Karpas-422 (cell line): ENCODE results near the gene MAP3K21. TPM values are rescaled to one million over a fixed set of nuclear protein-coding genes. Genes with fewer than 3 reads are reported as not detected.

Source experiments
- DNase-seq: peaks from one replicate; pipeline ENCODE4 v3.0.0-alpha.2; 2015
- H2AFZ ChIP-seq: fragments of 200-600 bp; sonication (generic); 2 replicates; pipeline ENCODE4 v1.6.1; 2014; ENCODE audit warnings: antibody characterized with exemption, low read length, mixed read lengths
- H3K27ac ChIP-seq: fragments of 200-600 bp; sonication (generic); 2 replicates; pipeline ENCODE4 v1.5.1; 2014; ENCODE audit warnings: mild to moderate bottlenecking, low read length, moderate library complexity
- H3K27me3 ChIP-seq: fragments of 200-600 bp; sonication (generic); 2 replicates; pipeline ENCODE4 v1.6.1; 2014; ENCODE audit warnings: low read length, mixed read lengths
- H3K36me3 ChIP-seq: fragments of 200-600 bp; sonication (generic); 2 replicates; pipeline ENCODE4 v1.6.1; 2014; ENCODE audit warnings: low read length, mixed read lengths; ENCODE audit not compliant: insufficient read depth
- H3K4me1 ChIP-seq: fragments of 200-600 bp; sonication (generic); 2 replicates; pipeline ENCODE4 v1.6.1; 2014; ENCODE audit warnings: mild to moderate bottlenecking, low read length, mixed read lengths
- H3K4me2 ChIP-seq: fragments of 200-600 bp; sonication (generic); 2 replicates; pipeline ENCODE4 v1.6.1; 2014; ENCODE audit warnings: low read length, low read depth, mild to moderate bottlenecking; ENCODE audit not compliant: poor library complexity, severe bottlenecking
- H3K4me3 ChIP-seq: fragments of 200-600 bp; sonication (generic); 2 replicates; pipeline ENCODE4 v1.5.1; 2014; ENCODE audit warnings: mild to moderate bottlenecking, antibody characterized with exemption, low read length, mixed read lengths
- H3K79me2 ChIP-seq: fragments of 200-600 bp; sonication (generic); 2 replicates; pipeline ENCODE4 v1.6.1; 2014; ENCODE audit warnings: mild to moderate bottlenecking, low read length, mixed read lengths
- H3K9ac ChIP-seq: fragments of 200-600 bp; sonication (generic); 2 replicates; pipeline ENCODE4 v1.6.0; 2014; ENCODE audit warnings: low read length
- H3K9me2 ChIP-seq: fragments of 200-600 bp; sonication (generic), shearing (Covaris generic); replicated peaks from 2 replicates; pipeline ENCODE4 v1.6.0; 2014; ENCODE audit warnings: mild to moderate bottlenecking, low read length, moderate library complexity; ENCODE audit not compliant: insufficient read depth
- H3K9me3 ChIP-seq: fragments of 300-700, 200-600 bp; sonication (generic); 2 replicates; pipeline ENCODE4 v1.6.1; 2014; ENCODE audit warnings: low read length, mixed read lengths
- H4K20me1 ChIP-seq: fragments of 200-600 bp; sonication (generic); 2 replicates; pipeline ENCODE4 v1.6.1; 2014; ENCODE audit warnings: mild to moderate bottlenecking, antibody characterized with exemption, low read length, low read depth; ENCODE audit not compliant: insufficient read depth
- total RNA-seq: library from RNA; depleted of rRNA; stranded (reverse); fragments of >200 nt; shearing (Covaris generic); gene quantifications from 2 replicates; pipeline ENCODE4 v1.2.3, GENCODE V29; 2014; ENCODE audit warnings: low replicate concordance

Gene MAP3K21
- total RNA-seq, 1 experiment from 2014 or later, result 3.4 TPM

GRCh38 chr1:233313434-233314155, 13.9 kb upstream of the MAP3K21 start:
- no peak for DNase-seq
- H3K4me2 ChIP-seq, result no peak overlapping the region
- no peak overlapping the region for H2AFZ ChIP-seq

DNA sequence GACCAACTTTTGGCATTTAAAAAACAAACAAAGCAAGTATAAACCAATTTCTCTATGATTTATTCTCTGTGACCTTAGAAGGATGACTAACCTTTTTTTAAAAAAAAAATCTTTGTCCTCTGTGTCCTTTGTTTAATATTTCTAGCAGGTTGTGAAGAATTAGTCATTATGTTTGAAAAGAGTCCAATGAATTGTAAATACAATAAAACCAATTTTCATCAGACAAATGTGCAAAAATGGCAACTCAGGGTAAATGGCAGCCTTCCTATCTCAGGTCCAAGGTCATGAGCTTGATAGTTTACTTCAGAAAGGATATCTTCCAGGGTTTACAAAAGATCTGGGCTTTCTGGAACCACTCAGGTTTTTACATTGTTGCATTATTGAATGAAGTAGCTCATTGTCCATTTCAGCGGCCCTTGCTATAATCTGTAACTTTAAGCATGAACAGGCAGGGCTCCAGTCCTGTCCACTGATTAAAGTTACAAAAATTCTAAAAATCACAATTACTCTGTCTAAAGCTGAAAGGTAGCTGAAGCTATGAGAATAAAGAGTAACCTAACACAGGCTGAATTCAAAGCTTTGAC, 11.7 kb upstream of the MAP3K21 start:
- no peak for DNase-seq

More at GRCh38 chr1:233313434-233314155, 13.9 kb upstream of the MAP3K21 start:
- Histone ChIP-seq H3K27ac (no peak overlapping the region), H3K9me2 (no peaks in the 10 kb centered on the region), H3K36me3 (no peaks in the 10 kb centered on the region), H3K79me2 (no peaks in the 10 kb centered on the region), H3K9me3 (no peaks in the 10 kb centered on the region), H3K27me3 (no peaks in the 10 kb centered on the region), H3K9ac (no peak overlapping the region), H4K20me1 (no peaks in the 10 kb centered on the region), H3K4me3 (no peak overlapping the region), H3K4me1 (peaks cover 1% of the 10 kb centered on the region; the same call in 1 of the 2 replicates)

GRCh38 chr1:233316473-233316872, 11.1 kb upstream of the MAP3K21 start:
- no peak overlapping the region for H3K9ac ChIP-seq
- no peaks in the 10 kb centered on the region for H3K36me3 ChIP-seq
- no peaks in the 10 kb centered on the region for H4K20me1 ChIP-seq
- H3K9me3 ChIP-seq, result no peaks in the 10 kb centered on the region
- no peak overlapping the region for H3K4me2 ChIP-seq
- no peak overlapping the region for H2AFZ ChIP-seq
- H3K27ac ChIP-seq, result no peak overlapping the region
- no peak for DNase-seq
- peaks cover 5% of the 10 kb centered on the region for H3K4me1 ChIP-seq
- H3K4me3 ChIP-seq, result no peak overlapping the region
- no peaks in the 10 kb centered on the region for H3K79me2 ChIP-seq
- H3K9me2 ChIP-seq, result no peaks in the 10 kb centered on the region
- H3K27me3 ChIP-seq, result no peaks in the 10 kb centered on the region

More for the DNA sequence above, 11.7 kb upstream of the MAP3K21 start:
- no peaks in the 10 kb centered on the region for H3K9me2 ChIP-seq
- no peak overlapping the region for H3K9ac ChIP-seq
- H3K27ac ChIP-seq, result no peak overlapping the region
- no peak overlapping the region for H3K4me2 ChIP-seq
- no peaks in the 10 kb centered on the region for H4K20me1 ChIP-seq
- H3K27me3 ChIP-seq, result no peaks in the 10 kb centered on the region
- H3K4me1 ChIP-seq, result peaks cover 5% of the 10 kb centered on the region
- H3K9me3 ChIP-seq, result no peaks in the 10 kb centered on the region
- H3K79me2 ChIP-seq, result no peaks in the 10 kb centered on the region
- H3K36me3 ChIP-seq, result no peaks in the 10 kb centered on the region
- H2AFZ ChIP-seq, result no peak overlapping the region
- H3K4me3 ChIP-seq, result no peak overlapping the region

DNA sequence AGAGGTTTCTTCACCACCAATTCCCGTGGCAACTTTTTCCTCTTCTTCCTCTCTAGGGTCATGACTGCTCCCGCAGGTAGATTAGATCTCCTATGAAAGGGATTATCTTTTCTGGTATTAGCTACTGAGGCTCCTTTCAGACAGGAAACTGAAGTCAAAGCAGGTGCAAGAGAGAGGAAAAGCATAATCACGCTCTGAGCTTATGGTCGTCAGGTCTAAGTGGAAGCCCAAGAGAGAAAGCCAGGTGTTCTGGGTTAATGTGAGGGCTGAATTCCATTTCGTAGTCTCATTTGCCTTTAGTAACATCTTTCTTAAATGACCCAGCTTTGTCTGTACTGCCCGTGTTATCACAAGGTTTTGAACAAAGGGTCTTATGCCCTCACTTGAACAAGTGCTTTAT, 8.3 kb upstream of the MAP3K21 start:
- no peak for DNase-seq
- H3K4me2 ChIP-seq, result no peak overlapping the region
- no peak overlapping the region for H3K4me3 ChIP-seq
- no peaks in the 10 kb centered on the region for H3K79me2 ChIP-seq
- no peak overlapping the region for H2AFZ ChIP-seq
- no peaks in the 10 kb centered on the region for H3K36me3 ChIP-seq
- H3K27ac ChIP-seq, result no peak overlapping the region
- H3K9me2 ChIP-seq, result no peaks in the 10 kb centered on the region
- H3K27me3 ChIP-seq, result no peaks in the 10 kb centered on the region
- peaks cover 5% of the 10 kb centered on the region for H3K4me1 ChIP-seq
- no peaks in the 10 kb centered on the region for H3K9me3 ChIP-seq
- no peaks in the 10 kb centered on the region for H4K20me1 ChIP-seq
- H3K9ac ChIP-seq, result no peak overlapping the region

DNA sequence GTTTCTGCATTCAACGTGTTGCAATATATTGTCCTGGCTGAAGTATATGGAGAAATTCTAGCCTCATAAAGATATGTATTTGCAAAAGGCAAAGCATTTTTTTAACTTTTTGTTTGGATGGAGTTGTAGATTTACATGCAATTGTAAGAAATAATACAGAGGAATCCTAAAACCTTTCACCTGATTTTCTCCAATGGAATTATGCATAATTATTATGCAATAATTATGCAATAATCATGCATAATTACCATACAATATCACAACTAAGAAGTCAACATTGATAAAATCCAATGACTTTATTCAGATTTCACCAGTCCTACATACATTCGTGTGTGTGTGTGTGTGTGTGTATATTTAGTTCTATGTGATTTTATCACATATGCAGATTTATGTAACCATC, 7.5 kb upstream of the MAP3K21 start:
- Histone ChIP-seq H2AFZ (no peak overlapping the region), H3K36me3 (no peaks in the 10 kb centered on the region), H3K9me2 (no peaks in the 10 kb centered on the region), H3K27me3 (no peaks in the 10 kb centered on the region), H3K79me2 (no peaks in the 10 kb centered on the region), H3K9ac (no peak overlapping the region), H3K4me2 (no peak overlapping the region), H3K9me3 (no peaks in the 10 kb centered on the region), H3K4me1 (peaks cover 5% of the 10 kb centered on the region), H3K4me3 (no peak overlapping the region), H4K20me1 (no peaks in the 10 kb centered on the region), H3K27ac (no peak overlapping the region)
- DNase-seq, result no peak

DNA sequence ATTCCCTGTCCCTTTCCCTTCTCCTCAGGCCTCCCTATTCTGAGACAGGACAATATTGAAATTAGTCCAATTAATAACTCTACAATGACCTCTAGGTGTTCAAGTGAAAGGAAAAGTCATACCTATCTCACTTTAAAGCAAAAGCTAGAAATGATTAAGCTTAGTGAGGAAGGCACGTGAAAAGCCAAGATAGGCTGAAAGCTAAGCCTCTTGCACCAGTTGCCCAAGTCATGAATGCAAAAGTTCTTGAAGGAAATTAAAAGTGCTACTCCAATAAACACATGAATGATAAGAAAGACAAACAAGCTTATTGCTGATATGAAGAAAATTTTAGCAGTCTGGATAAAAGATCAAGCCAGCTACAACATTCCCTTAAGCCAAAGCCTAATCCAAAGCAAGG, 3.8 kb upstream of the MAP3K21 start:
- H3K4me2 ChIP-seq, result no peak overlapping the region
- no peak overlapping the region for H3K27ac ChIP-seq
- H3K4me1 ChIP-seq, result peaks cover 20% of the 10 kb centered on the region
- no peaks in the 10 kb centered on the region for H3K9me3 ChIP-seq
- H4K20me1 ChIP-seq, result no peaks in the 10 kb centered on the region
- H3K79me2 ChIP-seq, result no peaks in the 10 kb centered on the region
- H3K4me3 ChIP-seq, result no peak overlapping the region
- no peaks in the 10 kb centered on the region for H3K36me3 ChIP-seq
- H2AFZ ChIP-seq, result no peak overlapping the region
- H3K9me2 ChIP-seq, result no peaks in the 10 kb centered on the region
- H3K9ac ChIP-seq, result no peak overlapping the region
- H3K27me3 ChIP-seq, result no peaks in the 10 kb centered on the region
- no peak for DNase-seq

DNA sequence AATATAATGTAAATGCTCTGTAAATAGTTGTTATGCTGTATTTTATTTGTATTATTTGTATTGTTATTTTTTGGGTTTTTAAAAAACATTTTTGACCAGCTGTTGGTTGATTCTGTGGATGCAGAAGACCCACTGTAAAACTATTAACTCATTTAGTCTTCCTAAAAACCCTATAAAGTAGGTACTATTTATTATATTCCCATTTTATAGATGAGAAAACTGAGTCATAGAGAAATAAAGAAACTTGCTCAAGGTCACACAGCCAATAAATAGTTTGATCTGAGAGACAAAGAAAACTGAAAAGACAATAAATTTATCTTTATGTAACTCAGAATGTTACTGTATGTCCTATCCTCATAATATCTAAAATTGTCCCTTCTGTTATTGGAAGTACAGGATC, 1.2 kb upstream of the MAP3K21 start:
- no peaks in the 10 kb centered on the region for H3K79me2 ChIP-seq
- H3K4me1 ChIP-seq, result peaks cover 19% of the 10 kb centered on the region
- no peaks in the 10 kb centered on the region for H3K9me3 ChIP-seq
- H3K9ac ChIP-seq, result no peak overlapping the region
- H3K27ac ChIP-seq, result no peak overlapping the region
- H4K20me1 ChIP-seq, result no peaks in the 10 kb centered on the region; the same call in 1 of the 2 replicates
- no peaks in the 10 kb centered on the region for H3K27me3 ChIP-seq
- H3K4me3 ChIP-seq, result no peak overlapping the region
- no peak for DNase-seq
- H3K9me2 ChIP-seq, result no peaks in the 10 kb centered on the region
- no peak overlapping the region for H2AFZ ChIP-seq
- no peak overlapping the region for H3K4me2 ChIP-seq
- H3K36me3 ChIP-seq, result no peaks in the 10 kb centered on the region

DNA sequence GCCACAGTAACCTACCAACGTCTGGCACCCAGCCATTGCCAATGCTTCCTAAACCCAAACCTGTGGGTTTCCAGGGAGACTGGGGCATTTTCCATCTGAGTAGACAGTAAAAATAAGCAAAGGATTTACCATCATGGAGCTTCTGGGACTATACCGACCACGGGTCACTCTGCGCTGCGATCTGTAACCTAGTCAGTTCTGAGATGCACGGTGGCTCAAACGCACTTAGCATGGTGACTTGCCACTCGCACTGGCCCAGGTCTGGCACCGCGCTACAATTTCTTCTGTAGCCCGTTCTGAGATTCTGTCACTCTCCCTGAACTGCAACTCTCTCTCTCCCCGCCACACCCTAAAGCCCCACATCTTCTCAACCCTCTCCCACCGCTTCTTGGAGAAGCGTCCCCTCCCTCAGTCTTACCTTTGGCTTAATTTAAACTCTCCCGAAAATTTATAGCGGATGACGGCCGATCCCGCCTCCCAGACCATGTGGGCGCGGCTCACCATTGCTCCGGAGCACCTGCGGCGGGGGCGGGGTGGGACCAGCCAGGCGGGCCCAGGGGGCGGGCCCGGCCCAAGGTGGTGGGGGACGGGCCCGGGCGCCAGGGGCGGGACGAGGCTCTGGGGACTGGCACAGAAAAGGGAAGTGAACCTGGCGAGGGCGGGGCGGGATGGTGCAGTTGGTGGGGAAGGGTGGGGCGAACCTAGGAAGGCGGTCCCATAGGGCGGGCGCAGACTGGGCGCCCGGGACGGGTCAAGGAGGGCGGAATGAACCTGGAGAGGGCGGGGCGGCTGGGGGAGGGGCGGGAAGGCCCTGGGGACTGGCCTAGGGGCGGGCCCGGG, 493 bp upstream of the MAP3K21 start:
- Histone ChIP-seq H3K9ac (no peak overlapping the region), H3K4me2 (peak overlapping the region; percentile 65), H3K4me3 (peak overlapping the region; percentile 47; the same call in 1 of the 2 replicates)

More for the DNA sequence above, 493 bp upstream of the MAP3K21 start:
- Histone ChIP-seq H3K27me3 (no peaks in the 10 kb centered on the region), H3K4me1 (peaks cover 19% of the 10 kb centered on the region), H3K36me3 (no peaks in the 10 kb centered on the region), H2AFZ (no peak overlapping the region), H3K9me2 (no peaks in the 10 kb centered on the region), H3K79me2 (no peaks in the 10 kb centered on the region), H4K20me1 (no peaks in the 10 kb centered on the region; the same call in 1 of the 2 replicates), H3K27ac (no peak overlapping the region), H3K9me3 (no peaks in the 10 kb centered on the region)
- DNase-seq, result peak; percentile 97
